ENCODE data around the gene CRTAC1. TPM values are rescaled to one million over a fixed set of nuclear protein-coding genes. Genes with fewer than 3 reads are reported as not detected.

The CRTAC1 gene
- total RNA-seq, 4 donors from 2014 or later, result 0.41 to 0.79 TPM; not detected in 2

GRCh38 chr10:98013122-98013521 is 17.3 kb downstream of the CRTAC1 start:
- DNase-seq, result no peak
- WGBS, 2 donors (ENCODE audit: low coverage in 1 of 2), result 74 to 89% methylated on average over 4 of the region's 4 CpGs
- H3K4me1 ChIP-seq, result no peaks in the 10 kb centered on the region
- in situ Hi-C loops (cut with MboI; ENCODE audit: low pct_ligation_motif_present in 1 of 4, low pct_unique_long_range_greater_than_20kb in 1 of 4, low sequenced_read_pairs in 3 of 4), result no loop called here
- no peaks in the 10 kb centered on the region for H3K9me3 ChIP-seq
- intact Hi-C loops (cut with DNase I; ENCODE audit: low total_unique reads), result no loop called here
- H3K36me3 ChIP-seq, result no peaks in the 10 kb centered on the region
- no peak overlapping the region for H3K4me3 ChIP-seq
- no peak overlapping the region for H3K27ac ChIP-seq
- peaks cover 25% of the 10 kb centered on the region for H3K27me3 ChIP-seq
- no peak for TF ChIP-seq EP300 (IDR thresholded peaks at IDR 0.05; ENCODE audit: low read depth)
- no peak for TF ChIP-seq POLR2A (IDR thresholded peaks at IDR 0.05)
- no peak for TF ChIP-seq POLR2AphosphoS5 (IDR thresholded peaks at IDR 0.05)
- TF ChIP-seq CTCF (IDR thresholded peaks at IDR 0.05), result no peak

- H3K27ac ChIP-seq, result no peak overlapping the region
- H3K9me3 ChIP-seq, result no peaks in the 10 kb centered on the region
- no peaks in the 10 kb centered on the region for H3K36me3 ChIP-seq
- no peak for TF ChIP-seq POLR2AphosphoS5 (IDR thresholded peaks at IDR 0.05)
- no peak for TF ChIP-seq POLR2A (IDR thresholded peaks at IDR 0.05)
- TF ChIP-seq CTCF (IDR thresholded peaks at IDR 0.05), result no peak
- TF ChIP-seq EP300 (IDR thresholded peaks at IDR 0.05; ENCODE audit: low read depth), result no peak
- no peak overlapping the region for H3K4me3 ChIP-seq
- no peak for DNase-seq
- 77% methylated on average over 2 of the region's 2 CpGs; no CpG with 5 or more reads in 1 of the 2 donors for WGBS, 2 donors (ENCODE audit: low coverage in 1 of 2)
- H3K27me3 ChIP-seq, result peaks cover 21% of the 10 kb centered on the region
- H3K4me1 ChIP-seq, result no peaks in the 10 kb centered on the region
- in situ Hi-C loops (cut with MboI; ENCODE audit: low pct_ligation_motif_present in 1 of 4, low pct_unique_long_range_greater_than_20kb in 1 of 4, low sequenced_read_pairs in 3 of 4) (no loop called here), intact Hi-C loops (cut with DNase I; ENCODE audit: low total_unique reads) (no loop called here)
Measured at GRCh38 chr10:98012644-98013043, 17.8 kb downstream of the CRTAC1 start.

GRCh38 chr10:98010939-98011685 is 19.3 kb downstream of the CRTAC1 start:
- Histone ChIP-seq H3K27ac (no peak overlapping the region), H3K9me3 (no peaks in the 10 kb centered on the region), H3K27me3 (peaks cover 22% of the 10 kb centered on the region), H3K36me3 (no peaks in the 10 kb centered on the region), H3K4me3 (no peak overlapping the region), H3K4me1 (no peaks in the 10 kb centered on the region)
- 54 to 78% methylated on average over 3 to 9 of the region's 9 CpGs for WGBS, 2 donors (ENCODE audit: low coverage in 1 of 2)
- intact Hi-C loops (cut with DNase I; ENCODE audit: low total_unique reads) (no loop called here), in situ Hi-C loops (cut with MboI; ENCODE audit: low pct_ligation_motif_present in 1 of 4, low pct_unique_long_range_greater_than_20kb in 1 of 4, low sequenced_read_pairs in 3 of 4) (no loop called here)
- TF ChIP-seq POLR2A (IDR thresholded peaks at IDR 0.05) (no peak), CTCF (IDR thresholded peaks at IDR 0.05) (no peak), EP300 (IDR thresholded peaks at IDR 0.05; ENCODE audit: low read depth) (no peak), POLR2AphosphoS5 (IDR thresholded peaks at IDR 0.05) (no peak)
- DNase-seq, result no peak

GRCh38 chr10:98006266-98006665 is 24.2 kb downstream of the CRTAC1 start:
- Histone ChIP-seq H3K4me1 (no peaks in the 10 kb centered on the region), H3K27ac (no peak overlapping the region), H3K36me3 (no peaks in the 10 kb centered on the region), H3K4me3 (no peak overlapping the region), H3K27me3 (peaks cover 18% of the 10 kb centered on the region), H3K9me3 (no peaks in the 10 kb centered on the region)
- WGBS, 2 donors (ENCODE audit: low coverage in 1 of 2), result 0 to 8% methylated on average over 2 to 12 of the region's 12 CpGs
- TF ChIP-seq EP300 (IDR thresholded peaks at IDR 0.05; ENCODE audit: low read depth) (no peak), CTCF (IDR thresholded peaks at IDR 0.05) (no peak), POLR2AphosphoS5 (IDR thresholded peaks at IDR 0.05) (no peak), POLR2A (IDR thresholded peaks at IDR 0.05) (no peak)
- in situ Hi-C loops (cut with MboI; ENCODE audit: low pct_ligation_motif_present in 1 of 4, low pct_unique_long_range_greater_than_20kb in 1 of 4, low sequenced_read_pairs in 3 of 4), result no loop called here
- intact Hi-C loops (cut with DNase I; ENCODE audit: low total_unique reads), result no loop called here
- peak; percentile 39 for DNase-seq

Data from transverse colon (tissue), 4 donors.